ENCODE data around the gene NPIPA8.
"Not testable (repeated sequence)": the region's sequence is repeated elsewhere in the genome, so short reads cannot be mapped to it uniquely, and the experiment has no call there.

- TF ChIP-seq, protein P1, sequence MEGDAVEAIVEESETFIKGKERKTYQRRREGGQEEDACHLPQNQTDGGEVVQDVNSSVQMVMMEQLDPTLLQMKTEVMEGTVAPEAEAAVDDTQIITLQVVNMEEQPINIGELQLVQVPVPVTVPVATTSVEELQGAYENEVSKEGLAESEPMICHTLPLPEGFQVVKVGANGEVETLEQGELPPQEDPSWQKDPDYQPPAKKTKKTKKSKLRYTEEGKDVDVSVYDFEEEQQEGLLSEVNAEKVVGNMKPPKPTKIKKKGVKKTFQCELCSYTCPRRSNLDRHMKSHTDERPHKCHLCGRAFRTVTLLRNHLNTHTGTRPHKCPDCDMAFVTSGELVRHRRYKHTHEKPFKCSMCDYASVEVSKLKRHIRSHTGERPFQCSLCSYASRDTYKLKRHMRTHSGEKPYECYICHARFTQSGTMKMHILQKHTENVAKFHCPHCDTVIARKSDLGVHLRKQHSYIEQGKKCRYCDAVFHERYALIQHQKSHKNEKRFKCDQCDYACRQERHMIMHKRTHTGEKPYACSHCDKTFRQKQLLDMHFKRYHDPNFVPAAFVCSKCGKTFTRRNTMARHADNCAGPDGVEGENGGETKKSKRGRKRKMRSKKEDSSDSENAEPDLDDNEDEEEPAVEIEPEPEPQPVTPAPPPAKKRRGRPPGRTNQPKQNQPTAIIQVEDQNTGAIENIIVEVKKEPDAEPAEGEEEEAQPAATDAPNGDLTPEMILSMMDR (IDR thresholded peaks at IDR 0.05; ENCODE audit: low read length) = not testable (repeated sequence)
- TF ChIP-seq EZH2 (optimal IDR thresholded peaks at IDR 0.05; ENCODE audit: low read depth, low read length) = not testable (repeated sequence)
Observed at GRCh38 chr16:18276756-18277155, 59.8 kb downstream of the NPIPA8 start.

Data from MM.1S (cell line).